ENCODE results near the gene MYO1D.

DNA sequence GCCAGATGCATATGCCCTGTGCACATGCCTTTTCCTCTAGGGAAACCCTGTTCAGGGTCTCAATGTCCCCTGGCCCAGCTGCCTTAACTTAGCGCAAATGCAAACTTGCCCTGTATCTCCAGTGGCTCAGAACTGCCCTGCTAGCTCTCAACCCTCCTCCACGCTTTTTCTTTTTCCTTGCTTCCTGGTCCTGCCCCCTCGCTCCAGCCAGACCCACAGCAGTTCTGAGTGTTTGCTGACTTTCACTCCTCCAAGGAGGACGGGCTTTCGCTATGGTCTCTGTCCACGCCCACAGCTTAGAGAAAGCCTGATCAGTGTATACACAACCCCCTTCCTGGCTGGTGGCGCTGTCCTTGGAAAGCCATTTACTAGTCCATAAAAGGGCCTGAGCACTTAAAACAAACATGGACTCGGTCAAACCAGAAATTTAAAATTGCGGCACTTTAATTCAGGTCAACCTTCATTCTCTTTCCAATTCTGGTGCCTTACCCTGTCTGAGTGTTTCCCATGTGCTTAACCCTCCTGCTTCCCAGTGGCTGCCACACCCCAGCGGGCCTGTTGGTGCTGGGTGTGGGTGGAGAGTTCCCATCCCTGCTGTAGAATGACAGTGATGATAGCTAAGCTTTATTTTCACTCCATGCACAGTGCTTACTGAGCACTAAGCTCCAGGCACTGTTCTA, 35.4 kb upstream of the MYO1D start:
- TF ChIP-seq ZBTB7A (IDR thresholded peaks at IDR 0.05; ENCODE audit: low read depth) (no peak), YY1 (IDR thresholded peaks at IDR 0.05; ENCODE audit: low read depth) (no peak), EP300 (IDR thresholded peaks at IDR 0.05; ENCODE audit: borderline replicate concordance) (no peak), RAD21 (IDR thresholded peaks at IDR 0.05; ENCODE audit: low read depth) (no peak), NFIC (IDR thresholded peaks at IDR 0.05) (no peak), TAF1 (IDR thresholded peaks at IDR 0.05; ENCODE audit: low read depth) (no peak), CEBPB (IDR thresholded peaks at IDR 0.05) (no peak), EGR1 (IDR thresholded peaks at IDR 0.05) (no peak), FOXM1 (IDR thresholded peaks at IDR 0.05; ENCODE audit: borderline replicate concordance, low read depth) (no peak)
- TF ChIP-seq, protein P1, sequence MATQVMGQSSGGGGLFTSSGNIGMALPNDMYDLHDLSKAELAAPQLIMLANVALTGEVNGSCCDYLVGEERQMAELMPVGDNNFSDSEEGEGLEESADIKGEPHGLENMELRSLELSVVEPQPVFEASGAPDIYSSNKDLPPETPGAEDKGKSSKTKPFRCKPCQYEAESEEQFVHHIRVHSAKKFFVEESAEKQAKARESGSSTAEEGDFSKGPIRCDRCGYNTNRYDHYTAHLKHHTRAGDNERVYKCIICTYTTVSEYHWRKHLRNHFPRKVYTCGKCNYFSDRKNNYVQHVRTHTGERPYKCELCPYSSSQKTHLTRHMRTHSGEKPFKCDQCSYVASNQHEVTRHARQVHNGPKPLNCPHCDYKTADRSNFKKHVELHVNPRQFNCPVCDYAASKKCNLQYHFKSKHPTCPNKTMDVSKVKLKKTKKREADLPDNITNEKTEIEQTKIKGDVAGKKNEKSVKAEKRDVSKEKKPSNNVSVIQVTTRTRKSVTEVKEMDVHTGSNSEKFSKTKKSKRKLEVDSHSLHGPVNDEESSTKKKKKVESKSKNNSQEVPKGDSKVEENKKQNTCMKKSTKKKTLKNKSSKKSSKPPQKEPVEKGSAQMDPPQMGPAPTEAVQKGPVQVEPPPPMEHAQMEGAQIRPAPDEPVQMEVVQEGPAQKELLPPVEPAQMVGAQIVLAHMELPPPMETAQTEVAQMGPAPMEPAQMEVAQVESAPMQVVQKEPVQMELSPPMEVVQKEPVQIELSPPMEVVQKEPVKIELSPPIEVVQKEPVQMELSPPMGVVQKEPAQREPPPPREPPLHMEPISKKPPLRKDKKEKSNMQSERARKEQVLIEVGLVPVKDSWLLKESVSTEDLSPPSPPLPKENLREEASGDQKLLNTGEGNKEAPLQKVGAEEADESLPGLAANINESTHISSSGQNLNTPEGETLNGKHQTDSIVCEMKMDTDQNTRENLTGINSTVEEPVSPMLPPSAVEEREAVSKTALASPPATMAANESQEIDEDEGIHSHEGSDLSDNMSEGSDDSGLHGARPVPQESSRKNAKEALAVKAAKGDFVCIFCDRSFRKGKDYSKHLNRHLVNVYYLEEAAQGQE (IDR thresholded peaks at IDR 0.05; ENCODE audit: low read depth): no peak
- TF ChIP-seq, protein P2, sequence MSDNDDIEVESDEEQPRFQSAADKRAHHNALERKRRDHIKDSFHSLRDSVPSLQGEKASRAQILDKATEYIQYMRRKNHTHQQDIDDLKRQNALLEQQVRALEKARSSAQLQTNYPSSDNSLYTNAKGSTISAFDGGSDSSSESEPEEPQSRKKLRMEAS (IDR thresholded peaks at IDR 0.05): no peak

Data from Ishikawa (cell line).